NT2/D1 (cell line): ENCODE measurements around the gene IL19.

Experiments used
- DNase-seq: peaks from one replicate; pipeline ENCODE4 v3.0.0-alpha.2; 2011; ENCODE audit warnings: low read depth, low spot score
- H3K27me3 ChIP-seq: 2 replicates; pipeline ENCODE4 v1.6.0; 2011; ENCODE audit warnings: mild to moderate bottlenecking; ENCODE audit not compliant: insufficient read length, insufficient read depth
- H3K36me3 ChIP-seq: 2 replicates; pipeline ENCODE4 v1.6.1; 2011; ENCODE audit warnings: mild to moderate bottlenecking, low read length, mixed read lengths; ENCODE audit not compliant: insufficient read depth, insufficient read length
- H3K4me1 ChIP-seq: 2 replicates; pipeline ENCODE4 v1.5.1; 2011; ENCODE audit not compliant: insufficient read depth, insufficient read length
- H3K4me3 ChIP-seq: 2 replicates; pipeline ENCODE4 v1.5.1; 2011; ENCODE audit warnings: low read depth; ENCODE audit not compliant: insufficient read length
- H3K9ac ChIP-seq: 2 replicates; pipeline ENCODE4 v1.6.0; 2011; ENCODE audit warnings: low read depth; ENCODE audit not compliant: insufficient read length
- H3K9me3 ChIP-seq: 2 replicates; pipeline ENCODE4 v1.5.1; 2011; ENCODE audit warnings: mild to moderate bottlenecking, low read length; ENCODE audit not compliant: insufficient read depth
- SUZ12 ChIP-seq: IDR thresholded peaks from 2 replicates; pipeline ENCODE4 v1.6.1; 2011; ENCODE audit not compliant: insufficient read length, insufficient read depth; ENCODE audit errors: extremely low read depth
- YY1 ChIP-seq: IDR thresholded peaks from 2 replicates; pipeline ENCODE4 v1.6.1; 2011; ENCODE audit not compliant: insufficient read length, insufficient read depth
- ZNF274 ChIP-seq: IDR thresholded peaks from 2 replicates; pipeline ENCODE4 v1.6.1; 2011; ENCODE audit warnings: mild to moderate bottlenecking, low read depth, low read length

The IL19 gene

DNA sequence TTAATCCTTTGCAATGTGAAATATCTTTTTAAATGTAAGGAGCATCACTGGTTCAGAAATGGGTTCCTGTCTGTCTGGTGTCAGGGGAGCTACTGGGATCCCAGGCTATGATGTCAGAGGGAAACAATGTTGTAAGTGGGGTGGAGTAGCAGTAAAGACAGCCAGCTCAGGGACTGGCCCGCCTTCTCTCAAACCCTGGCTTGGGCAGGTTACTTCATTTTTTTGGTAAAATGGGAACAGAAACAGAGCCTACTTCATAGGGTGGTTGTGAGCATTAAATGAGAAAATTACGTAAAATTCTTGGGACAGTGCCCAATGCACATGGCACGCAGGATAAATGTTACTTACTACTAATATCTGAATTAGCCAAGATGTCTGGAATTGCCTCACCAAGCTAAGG is 64.1 kb downstream of the IL19 start:
- H3K36me3 ChIP-seq, result no peaks in the 10 kb centered on the region
- no peaks in the 10 kb centered on the region for H3K27me3 ChIP-seq

DNA sequence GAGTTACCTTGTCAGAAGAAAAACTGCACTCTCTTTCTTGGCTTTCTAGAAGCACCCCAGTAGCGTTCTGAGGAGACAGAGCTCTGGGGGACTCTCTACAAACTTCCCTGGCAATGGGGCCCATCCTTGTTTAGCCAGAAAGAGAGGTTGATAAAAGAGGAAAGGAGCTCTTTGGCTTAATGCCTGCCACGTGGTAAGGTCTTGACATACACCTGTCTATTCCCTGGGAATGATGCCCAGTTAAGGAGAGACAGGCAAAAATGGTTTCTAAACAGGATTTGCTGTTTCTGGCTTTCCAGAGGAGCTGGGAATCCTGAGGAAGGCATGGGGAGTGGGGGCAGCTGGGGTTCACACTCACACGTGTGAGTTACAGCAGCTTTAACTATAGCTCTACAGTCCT is 64.6 kb downstream of the IL19 start:
- no peak for TF ChIP-seq YY1
- no peak for TF ChIP-seq SUZ12
- H3K27me3 ChIP-seq, result no peaks in the 10 kb centered on the region
- no peak for DNase-seq

More for the DNA sequence above, 64.1 kb downstream of the IL19 start:
- no peak overlapping the region for H3K4me3 ChIP-seq
- H3K9me3 ChIP-seq, result no peaks in the 10 kb centered on the region
- H3K9ac ChIP-seq, result no peak overlapping the region
- TF ChIP-seq ZNF274 (no peak), YY1 (no peak), SUZ12 (no peak)
- H3K4me1 ChIP-seq, result no peaks in the 10 kb centered on the region
- DNase-seq, result no peak

DNA sequence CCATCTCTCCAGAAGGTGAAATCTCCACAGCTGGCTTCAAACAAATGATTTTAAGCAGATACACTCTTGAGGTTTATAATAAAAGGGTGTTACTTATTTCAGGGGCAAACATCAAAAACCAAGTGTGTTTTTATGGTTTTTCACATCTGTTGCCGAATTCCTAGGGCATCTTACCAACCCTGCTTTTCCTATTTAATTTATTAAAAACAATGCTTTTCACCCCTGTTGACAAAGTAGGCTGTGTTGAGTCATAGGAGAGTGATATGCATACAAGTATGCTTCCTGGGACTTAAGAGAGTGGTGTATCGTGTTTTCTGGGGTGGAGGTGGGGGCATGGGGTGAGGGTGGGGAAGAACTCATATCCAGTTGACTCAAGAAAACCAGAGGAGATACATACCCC is 65.5 kb downstream of the IL19 start:
- Histone ChIP-seq H3K4me1 (no peaks in the 10 kb centered on the region), H3K4me3 (no peak overlapping the region), H3K9me3 (no peaks in the 10 kb centered on the region), H3K9ac (no peak overlapping the region), H3K27me3 (no peaks in the 10 kb centered on the region), H3K36me3 (no peaks in the 10 kb centered on the region)
- no peak for DNase-seq
- TF ChIP-seq SUZ12 (no peak), ZNF274 (no peak), YY1 (no peak)

More for the DNA sequence above, 64.6 kb downstream of the IL19 start:
- no peak overlapping the region for H3K4me3 ChIP-seq
- no peaks in the 10 kb centered on the region for H3K4me1 ChIP-seq
- no peak overlapping the region for H3K9ac ChIP-seq
- H3K9me3 ChIP-seq, result no peaks in the 10 kb centered on the region
- H3K36me3 ChIP-seq, result no peaks in the 10 kb centered on the region

DNA sequence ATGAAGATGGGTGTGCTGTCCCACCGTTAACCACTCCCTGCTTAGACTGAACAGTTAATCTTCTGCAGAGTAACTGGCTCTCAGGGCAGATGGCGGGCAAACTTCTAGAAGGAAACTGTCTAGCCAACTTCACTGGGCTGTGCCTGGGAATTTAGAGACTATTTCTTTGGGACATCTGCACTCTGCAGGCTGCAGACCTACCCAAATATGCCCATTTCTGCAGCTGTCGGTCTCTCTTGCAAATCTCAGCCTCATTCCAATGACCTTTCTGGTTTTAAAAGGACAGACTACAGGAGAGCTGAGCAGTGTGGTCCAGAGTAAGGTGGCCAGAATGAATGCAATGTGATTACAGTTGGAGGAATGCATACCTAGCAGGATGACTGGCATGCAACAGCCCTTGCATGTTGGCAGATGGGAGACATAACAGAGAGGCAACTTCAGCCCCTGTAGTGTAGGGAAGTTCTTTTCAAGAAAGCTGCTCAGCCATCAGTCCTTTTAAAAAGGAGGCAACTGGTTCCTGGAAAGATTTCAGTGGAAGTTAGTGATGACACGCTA is 68.5 kb downstream of the IL19 start:
- TF ChIP-seq ZNF274 (no peak), YY1 (no peak), SUZ12 (no peak)
- DNase-seq, result no peak
- H3K4me1 ChIP-seq, result no peaks in the 10 kb centered on the region

DNA sequence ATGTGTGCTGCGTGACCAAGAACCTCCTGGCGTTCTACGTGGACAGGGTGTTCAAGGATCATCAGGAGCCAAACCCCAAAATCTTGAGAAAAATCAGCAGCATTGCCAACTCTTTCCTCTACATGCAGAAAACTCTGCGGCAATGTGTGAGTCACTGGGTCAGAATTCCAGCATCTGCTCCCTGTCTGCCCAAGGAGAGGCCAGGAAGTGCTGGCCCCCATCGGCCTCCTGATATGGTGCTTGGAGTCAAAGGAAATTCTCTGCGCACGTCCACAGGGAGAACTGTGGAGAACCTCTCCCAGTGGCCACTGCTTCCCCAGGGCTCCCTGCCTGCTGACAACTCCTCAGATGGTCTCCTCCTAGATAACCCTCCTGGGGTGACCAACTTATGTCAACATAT is 69.3 kb downstream of the IL19 start:
- H3K36me3 ChIP-seq, result no peaks in the 10 kb centered on the region
- H3K9ac ChIP-seq, result no peak overlapping the region
- H3K4me3 ChIP-seq, result no peak overlapping the region
- no peaks in the 10 kb centered on the region for H3K9me3 ChIP-seq
- TF ChIP-seq YY1, result no peak
- no peak for TF ChIP-seq SUZ12
- TF ChIP-seq ZNF274, result no peak
- H3K4me1 ChIP-seq, result no peaks in the 10 kb centered on the region
- no peaks in the 10 kb centered on the region for H3K27me3 ChIP-seq
- DNase-seq, result no peak

More for the DNA sequence above, 68.5 kb downstream of the IL19 start:
- H3K9ac ChIP-seq, result no peak overlapping the region
- no peaks in the 10 kb centered on the region for H3K27me3 ChIP-seq
- no peak overlapping the region for H3K4me3 ChIP-seq
- H3K36me3 ChIP-seq, result no peaks in the 10 kb centered on the region
- H3K9me3 ChIP-seq, result no peaks in the 10 kb centered on the region

DNA sequence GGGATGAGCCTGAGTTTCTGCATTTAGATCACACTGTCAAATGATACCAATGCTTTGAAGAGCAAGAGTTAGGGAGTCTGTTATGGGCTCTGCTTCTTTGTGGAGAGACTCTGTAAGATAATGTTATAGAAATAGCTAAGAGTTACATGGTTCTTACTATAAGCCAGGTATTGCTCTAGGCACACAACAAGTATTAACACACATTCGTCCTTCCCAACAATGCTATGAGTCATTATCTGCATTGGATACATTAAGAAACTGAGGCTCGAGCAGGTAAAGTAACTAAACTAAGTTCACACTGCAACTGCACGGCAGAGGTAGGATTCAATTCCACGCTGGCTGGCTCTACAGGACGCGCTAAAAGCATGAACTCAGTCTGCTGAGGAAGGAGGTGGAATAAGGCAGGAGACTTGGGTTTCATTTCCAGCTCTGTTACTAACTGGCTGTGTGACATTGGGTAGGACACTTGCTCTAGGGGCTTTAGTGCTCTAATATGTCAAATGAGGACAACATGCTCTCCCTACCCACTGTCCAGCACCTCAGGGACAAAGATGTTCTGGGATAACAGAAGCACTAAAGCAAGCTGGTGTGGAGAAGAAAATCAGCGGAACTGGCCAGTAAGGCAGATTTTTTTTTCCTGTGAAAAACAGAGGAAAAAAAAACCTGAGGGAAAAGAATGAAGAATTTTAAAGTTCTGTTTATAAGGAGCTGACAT is 71.2 kb downstream of the IL19 start:
- DNase-seq, result no peak
- H3K4me3 ChIP-seq, result no peak overlapping the region
- TF ChIP-seq ZNF274 (no peak), YY1 (no peak), SUZ12 (no peak)
- H3K9me3 ChIP-seq, result no peaks in the 10 kb centered on the region
- H3K36me3 ChIP-seq, result no peaks in the 10 kb centered on the region
- no peaks in the 10 kb centered on the region for H3K4me1 ChIP-seq
- no peak overlapping the region for H3K9ac ChIP-seq
- no peaks in the 10 kb centered on the region for H3K27me3 ChIP-seq

DNA sequence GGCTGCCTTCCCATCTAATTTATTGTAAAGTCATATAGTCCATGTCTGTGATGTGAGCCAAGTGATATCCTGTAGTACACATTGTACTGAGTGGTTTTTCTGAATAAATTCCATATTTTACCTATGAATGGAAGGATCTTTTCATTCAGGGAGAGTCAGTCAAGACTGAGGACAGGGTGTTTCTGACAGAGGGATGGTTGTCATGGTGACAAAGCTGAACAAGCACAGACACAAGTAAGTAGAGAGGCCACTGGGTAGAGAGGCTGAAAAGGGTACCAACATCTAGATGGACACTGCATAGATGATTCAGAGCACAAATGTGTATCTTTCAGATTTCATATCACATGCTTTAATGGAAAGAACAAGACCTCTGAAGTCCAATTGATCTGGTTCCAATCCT is 72.3 kb downstream of the IL19 start:
- DNase-seq, result no peak
- TF ChIP-seq ZNF274, result no peak
- TF ChIP-seq YY1, result no peak
- no peak for TF ChIP-seq SUZ12
- H3K4me3 ChIP-seq, result no peak overlapping the region
- no peaks in the 10 kb centered on the region for H3K27me3 ChIP-seq
- H3K36me3 ChIP-seq, result no peaks in the 10 kb centered on the region
- H3K4me1 ChIP-seq, result no peaks in the 10 kb centered on the region
- no peaks in the 10 kb centered on the region for H3K9me3 ChIP-seq
- H3K9ac ChIP-seq, result no peak overlapping the region
